OCI-LY1 (cell line): ENCODE results near the gene SUN2.

Experiments used
- CTCF ChIP-seq: fragments of 200-600 bp; sonication (generic), shearing (Covaris generic); IDR thresholded peaks from 2 replicates; pipeline ENCODE4 v1.5.1; 2017; ENCODE audit warnings: mild to moderate bottlenecking, antibody characterized with exemption, low read length, moderate library complexity, mixed read lengths
- EZH2 ChIP-seq: fragments of 200-600 bp; sonication (generic), shearing (Covaris generic); IDR thresholded peaks from 2 replicates; pipeline ENCODE4 v1.8.0; 2017; ENCODE audit warnings: borderline replicate concordance, mixed run types, mild to moderate bottlenecking, antibody characterized with exemption, low read length, moderate library complexity, mixed read lengths

GRCh38 chr22:38730411-38730871 is 25.4 kb downstream of the SUN2 start:
- TF ChIP-seq CTCF (no peak), EZH2 (no peak)
